Transverse colon (tissue), 3 donors: ENCODE data around the gene ZNF837.

Experiments
- CTCF ChIP-seq, 5 experiments: fragments of 200-600 bp in 3 of 5; fragments of 450-650 bp in 2 of 5; sonication (generic) in 3 of 5; IDR thresholded peaks; 1 replicate in 2 of 5; 2 replicates in 3 of 5; pipeline ENCODE4 v1.5.1; 2016 to 2017; ENCODE audit warnings: antibody characterized with exemption in 5 of 5, inconsistent platforms in 3 of 5, mild to moderate bottlenecking in 2 of 5, moderate library complexity in 1 of 5
- POLR2A ChIP-seq: fragments of 450-650 bp; IDR thresholded peaks from one replicate; pipeline ENCODE4 v1.6.1; 2016; ENCODE audit warnings: antibody characterized with exemption, mild to moderate bottlenecking, moderate library complexity

GRCh38 chr19:58380662-58381459 lies at the start of gene ZNF837:
- peak in 1 of 5 experiments; percentile 35 for TF ChIP-seq CTCF (IDR thresholded peaks at IDR 0.05)
- peak; percentile 95 for TF ChIP-seq POLR2A
